NCI-H146 (cell line): ENCODE measurements around the gene BIRC5.

Source experiments
- DNase-seq: peaks from one replicate; lab custom pipeline; 2025; lab: John Stamatoyannopoulos, UW

BIRC5 gene

DNA sequence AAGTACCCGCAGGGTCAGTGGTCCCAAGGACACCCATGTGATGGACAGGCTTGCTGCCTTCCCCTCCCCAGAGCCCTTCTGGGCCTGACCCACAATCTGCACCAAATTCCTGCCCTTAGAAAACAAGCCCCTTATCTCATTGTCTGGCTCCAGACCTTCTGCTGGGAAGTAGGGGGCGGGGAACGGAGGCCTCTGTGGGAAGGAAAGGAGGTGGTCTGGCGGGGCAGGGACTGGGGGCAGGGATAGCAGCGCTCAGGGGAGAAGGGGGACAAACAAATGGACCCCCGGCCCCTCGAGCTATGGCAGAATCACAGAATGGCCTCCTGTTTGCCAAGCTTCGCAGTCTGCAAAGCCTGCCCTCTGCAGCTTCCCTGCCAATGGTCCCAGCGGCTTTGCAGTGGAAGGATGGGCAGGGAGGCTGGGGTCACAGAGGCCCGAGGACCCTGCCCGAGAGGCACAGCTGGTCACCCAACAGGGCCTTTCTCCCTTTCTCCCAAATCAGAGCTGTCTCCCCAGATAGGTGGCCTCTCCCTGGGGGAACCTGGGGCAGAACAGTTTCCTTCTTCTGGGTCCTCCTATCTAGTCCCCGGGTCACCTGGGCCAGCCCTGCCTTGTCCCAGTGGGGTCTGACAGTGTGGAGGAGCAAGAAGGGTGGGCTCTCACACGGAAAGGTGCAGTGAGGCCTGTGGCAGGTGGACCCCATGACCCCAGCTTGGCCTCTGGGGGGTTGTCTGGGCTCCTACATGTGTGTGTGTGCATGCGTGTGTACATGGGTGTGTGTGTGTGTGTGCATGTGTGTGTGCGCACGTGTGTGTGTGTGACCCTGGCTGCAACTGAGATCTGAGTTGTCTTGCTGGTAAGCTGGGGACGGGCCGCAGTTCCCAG is 42.9 kb downstream of the BIRC5 start:
- DNase-seq, result no peak

DNA sequence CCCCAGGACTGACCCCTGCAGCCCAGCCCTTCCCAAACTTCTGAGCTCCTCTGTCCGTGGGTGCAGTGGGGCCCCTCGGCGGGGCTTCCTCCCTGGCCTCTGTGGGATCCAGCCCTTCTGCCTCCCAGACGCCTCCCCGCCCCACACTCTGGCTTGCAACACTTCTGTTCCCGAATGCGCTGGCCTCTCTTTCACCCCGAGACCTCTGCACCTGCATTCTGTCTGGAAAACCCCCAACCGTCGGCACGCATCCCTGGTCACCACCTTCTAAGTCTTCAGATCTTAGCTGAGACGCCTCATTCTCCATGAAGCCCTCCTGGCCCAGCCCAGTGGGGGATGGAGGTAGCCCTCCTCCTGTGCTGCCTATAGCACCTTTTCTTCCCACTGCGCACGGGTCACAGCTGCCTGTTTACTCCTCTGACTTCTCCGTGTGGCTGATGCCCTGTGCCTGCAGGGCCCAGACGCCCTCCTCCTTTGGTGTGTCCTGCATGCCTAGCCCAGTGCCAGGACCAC is 43.8 kb downstream of the BIRC5 start:
- DNase-seq, result peak; percentile 44

DNA sequence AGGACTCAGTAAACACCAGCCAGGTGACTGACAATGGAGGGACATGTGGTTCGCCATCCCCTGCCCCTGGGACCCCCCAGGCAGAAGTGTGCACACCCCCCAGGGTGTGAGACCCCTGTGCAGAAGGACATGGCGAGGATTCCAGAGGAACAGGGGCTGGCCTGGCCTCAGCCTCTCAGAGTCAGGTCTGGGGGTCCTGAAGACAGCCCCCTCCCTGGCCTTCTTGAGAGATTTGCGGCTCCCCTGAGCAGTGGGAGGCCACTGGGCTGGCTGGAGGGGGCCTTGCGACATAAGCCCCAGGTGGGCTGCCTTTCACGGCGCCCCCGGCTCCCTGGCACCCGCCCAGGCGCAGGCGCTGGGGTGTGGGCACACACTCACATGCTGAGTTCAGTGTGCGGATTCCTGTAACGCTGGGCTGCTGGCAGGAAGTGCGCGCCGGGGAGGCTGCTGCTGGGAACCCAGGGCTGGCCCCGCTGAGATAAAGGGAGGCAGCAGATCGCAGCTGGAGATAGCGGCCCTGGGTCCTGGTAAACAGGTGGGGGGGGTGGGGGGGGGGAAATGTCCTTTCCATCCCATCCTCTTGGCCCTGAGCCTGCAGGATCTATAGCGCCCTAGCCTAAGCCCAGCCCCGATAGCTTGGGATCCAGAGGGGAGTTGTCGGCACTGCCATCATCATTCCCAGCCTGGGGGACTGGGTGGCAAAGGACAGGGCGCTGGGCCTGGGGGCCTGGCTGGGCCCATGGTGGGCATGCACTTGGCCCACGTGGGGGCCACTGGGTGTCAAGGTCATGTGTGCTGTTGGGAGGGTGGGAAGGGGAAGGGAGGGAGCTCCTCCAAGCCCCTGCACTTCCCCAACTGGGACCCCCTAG is 44.5 kb downstream of the BIRC5 start:
- peak; percentile 85 for DNase-seq

GRCh38 chr17:78259192-78259554 is 45.1 kb downstream of the BIRC5 start:
- peak; percentile 14 for DNase-seq

DNA sequence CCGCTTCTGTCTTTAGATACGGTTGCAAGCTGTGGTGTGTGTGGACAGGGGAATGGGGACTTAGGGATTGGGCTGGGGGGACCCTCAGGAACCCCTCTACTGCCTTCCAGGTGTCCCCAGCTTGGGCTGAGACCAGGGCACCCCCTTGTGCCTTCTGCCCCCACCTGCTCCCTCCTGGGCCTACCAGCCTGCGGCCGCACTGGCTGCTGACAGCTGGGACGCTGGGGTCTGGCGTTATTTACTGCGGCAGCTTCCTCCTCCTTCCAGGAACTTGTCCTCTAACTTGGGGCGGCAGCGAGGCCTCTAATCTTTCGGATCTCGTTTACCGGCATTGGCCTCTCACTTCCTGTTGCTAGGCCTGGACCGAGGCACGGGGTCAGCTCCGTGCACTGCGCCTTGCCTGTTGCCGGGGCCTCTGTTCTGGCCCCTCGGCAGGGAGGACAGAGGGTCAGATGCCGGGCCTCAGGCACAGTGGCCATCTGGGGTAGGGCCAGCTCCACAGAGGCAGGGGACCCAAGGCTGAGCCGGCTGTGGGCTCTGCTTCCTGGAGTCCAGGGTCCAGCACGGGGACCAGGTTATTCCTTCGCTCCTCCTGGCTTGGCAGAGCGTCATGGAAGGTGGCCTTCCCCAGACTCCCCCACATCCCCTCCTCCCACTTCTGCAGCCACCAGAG is 49.1 kb downstream of the BIRC5 start:
- no peak for DNase-seq

DNA sequence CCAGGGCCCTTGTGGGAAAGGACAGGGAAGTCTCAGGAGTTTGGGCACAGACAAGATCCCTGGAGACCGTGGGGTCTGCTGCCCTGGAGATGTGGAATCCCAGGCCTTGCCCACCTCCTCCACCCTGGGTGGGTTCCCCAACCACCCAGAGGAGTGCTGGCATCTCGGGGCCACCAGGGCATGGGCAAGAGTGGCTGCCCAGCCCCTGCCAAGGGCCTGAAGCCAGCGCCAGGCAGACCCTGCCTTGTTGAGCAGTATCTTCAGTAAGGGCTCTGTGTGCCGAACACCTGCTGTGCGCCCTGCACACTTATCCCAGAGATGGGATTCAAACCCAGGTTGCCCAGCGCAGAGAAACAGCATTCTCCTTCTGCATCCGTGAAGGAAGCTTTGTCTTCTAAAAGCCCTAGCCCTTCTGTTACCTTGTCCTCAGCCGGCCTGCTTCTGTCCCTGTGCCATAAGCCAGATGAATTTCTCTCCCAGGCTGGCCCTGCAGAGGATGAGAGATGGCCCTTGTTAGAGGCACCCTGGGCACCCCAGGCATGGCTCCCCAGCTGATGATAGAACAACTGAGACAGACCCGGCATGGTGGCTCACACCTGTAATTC is 49.8 kb downstream of the BIRC5 start:
- no peak for DNase-seq

GRCh38 chr17:78264590-78264989 is 50.5 kb downstream of the BIRC5 start:
- no peak for DNase-seq

DNA sequence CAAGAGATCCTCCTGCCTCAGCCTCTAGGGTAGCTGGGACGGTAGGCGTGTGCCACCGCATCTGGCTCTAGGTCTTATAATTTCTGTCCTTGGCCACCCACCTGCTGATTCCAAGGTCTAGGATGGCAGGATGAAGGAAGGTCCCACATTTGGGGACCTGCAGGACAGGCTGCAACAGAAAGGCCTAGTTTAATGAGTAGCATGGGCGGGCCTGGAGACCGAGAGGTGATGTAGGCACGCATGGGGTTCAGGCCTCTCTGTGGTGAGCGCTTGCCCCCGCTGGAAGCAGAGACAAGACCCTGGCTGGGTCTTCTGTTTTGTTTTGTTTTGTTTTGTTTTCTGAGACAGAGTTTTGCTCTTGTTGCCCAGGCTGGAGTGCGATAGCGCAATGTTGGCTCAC is 51.1 kb downstream of the BIRC5 start:
- no peak for DNase-seq

DNA sequence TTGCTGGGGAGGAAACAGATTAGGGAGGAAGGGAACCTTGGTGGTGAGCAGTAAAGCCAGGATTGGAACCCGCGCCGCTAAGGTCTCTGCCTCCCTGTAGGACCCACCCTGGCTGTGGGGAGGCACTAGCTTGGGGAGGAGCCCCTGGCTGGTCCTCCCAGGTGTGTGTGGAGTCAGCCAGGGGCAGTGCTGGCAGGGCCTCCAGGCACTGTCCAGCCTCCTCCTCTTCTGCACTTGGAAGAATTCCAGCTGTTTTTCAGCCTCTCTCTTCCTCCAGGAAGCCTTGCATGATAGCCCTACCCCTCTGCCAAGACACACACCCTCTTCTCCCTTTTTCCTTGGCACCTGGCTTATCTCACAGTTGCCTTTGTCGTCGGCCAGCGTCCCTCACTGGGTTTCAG is 52.2 kb downstream of the BIRC5 start:
- DNase-seq, result no peak

DNA sequence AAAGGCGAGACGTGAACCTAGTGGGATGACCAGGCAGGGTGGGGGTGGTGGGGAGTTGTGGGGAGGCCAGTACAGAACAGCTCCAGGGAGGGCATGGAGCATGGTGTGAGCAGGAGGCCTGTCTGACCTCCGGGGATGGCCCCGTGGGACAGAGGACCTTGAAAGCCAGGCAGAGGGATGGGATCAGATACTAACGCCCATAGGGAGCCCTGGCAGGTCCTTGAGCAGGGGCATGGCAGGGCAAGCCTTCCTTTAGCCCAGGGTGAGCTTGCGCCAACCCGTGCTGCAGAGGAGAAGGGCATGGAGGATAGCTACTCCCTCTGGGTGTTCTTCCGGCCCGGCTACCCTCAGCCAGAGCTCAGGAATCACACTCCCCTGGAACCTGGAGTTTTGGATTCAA is 52.7 kb downstream of the BIRC5 start:
- DNase-seq, result no peak

DNA sequence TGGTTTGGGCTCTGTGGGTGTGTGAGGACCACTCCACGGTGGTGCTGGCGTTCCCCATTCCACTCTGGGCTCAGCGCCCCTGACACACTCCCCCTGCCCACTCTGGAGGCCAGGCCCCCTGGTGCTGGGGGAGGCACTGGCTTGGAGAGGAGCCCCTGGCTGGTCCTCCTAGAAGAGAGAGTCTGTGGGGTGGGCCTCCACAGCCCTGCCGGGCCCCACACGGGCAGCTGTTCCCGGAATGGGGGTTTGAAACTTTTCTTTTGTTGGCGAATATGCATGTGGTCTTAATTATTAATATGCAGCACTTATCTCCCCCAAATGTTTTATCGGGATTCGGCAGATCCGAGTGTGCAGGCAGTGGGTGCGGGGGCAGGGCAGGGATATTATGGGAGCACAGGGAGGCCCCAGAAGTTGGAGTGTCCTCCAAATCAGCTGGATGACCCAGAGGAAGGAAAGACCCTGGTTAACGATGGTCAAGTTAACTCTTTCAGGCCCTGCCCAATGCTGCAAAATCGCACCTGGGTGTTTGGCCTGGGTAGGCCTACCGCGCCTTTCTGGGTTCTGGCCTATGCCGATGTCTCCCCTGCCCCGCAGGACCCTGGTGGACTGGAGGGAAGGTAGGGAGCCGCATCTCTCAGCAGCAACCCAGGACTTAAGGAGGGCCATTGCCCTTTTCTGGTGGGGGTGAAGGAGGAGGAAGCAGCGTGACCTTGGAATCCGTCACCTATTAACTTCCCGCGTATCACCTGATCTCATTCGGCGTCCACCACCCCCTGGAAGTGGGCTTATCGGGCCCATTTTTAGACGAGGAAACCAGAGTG is 53.4 kb downstream of the BIRC5 start:
- DNase-seq, result no peak

DNA sequence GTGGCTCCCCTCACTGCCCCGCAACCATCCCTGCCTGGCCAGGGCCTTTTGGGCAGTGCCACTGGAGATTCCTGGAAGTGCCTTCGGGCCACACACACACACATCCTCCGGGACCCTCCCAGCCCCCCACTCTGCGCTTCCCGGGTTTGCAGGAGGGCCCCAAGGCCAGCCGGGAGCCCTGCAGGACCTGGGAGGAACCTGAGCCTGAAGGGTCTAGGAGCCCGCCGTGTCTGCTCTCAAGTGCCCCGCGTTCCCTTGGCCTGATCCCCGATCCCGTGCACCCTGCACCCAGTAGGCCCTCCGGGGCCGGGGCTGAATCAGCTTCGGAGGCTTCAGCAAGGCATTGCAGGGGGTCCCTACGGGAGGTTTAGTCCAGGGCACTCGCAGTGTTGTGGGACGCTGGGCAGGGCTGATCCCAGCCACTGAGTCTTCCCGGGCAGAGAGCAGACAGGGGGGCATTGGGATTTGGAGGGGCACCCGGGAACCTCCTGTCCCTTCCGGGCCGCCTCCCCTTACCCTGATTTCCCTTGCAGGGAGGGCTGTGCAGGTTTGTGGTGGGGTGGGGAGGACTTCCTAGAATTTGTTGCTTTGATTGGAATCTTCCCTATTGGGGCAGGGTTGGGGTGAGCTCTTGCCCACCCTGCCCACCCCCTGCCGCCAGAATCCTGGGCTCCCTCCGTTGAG is 54.3 kb downstream of the BIRC5 start:
- no peak for DNase-seq

DNA sequence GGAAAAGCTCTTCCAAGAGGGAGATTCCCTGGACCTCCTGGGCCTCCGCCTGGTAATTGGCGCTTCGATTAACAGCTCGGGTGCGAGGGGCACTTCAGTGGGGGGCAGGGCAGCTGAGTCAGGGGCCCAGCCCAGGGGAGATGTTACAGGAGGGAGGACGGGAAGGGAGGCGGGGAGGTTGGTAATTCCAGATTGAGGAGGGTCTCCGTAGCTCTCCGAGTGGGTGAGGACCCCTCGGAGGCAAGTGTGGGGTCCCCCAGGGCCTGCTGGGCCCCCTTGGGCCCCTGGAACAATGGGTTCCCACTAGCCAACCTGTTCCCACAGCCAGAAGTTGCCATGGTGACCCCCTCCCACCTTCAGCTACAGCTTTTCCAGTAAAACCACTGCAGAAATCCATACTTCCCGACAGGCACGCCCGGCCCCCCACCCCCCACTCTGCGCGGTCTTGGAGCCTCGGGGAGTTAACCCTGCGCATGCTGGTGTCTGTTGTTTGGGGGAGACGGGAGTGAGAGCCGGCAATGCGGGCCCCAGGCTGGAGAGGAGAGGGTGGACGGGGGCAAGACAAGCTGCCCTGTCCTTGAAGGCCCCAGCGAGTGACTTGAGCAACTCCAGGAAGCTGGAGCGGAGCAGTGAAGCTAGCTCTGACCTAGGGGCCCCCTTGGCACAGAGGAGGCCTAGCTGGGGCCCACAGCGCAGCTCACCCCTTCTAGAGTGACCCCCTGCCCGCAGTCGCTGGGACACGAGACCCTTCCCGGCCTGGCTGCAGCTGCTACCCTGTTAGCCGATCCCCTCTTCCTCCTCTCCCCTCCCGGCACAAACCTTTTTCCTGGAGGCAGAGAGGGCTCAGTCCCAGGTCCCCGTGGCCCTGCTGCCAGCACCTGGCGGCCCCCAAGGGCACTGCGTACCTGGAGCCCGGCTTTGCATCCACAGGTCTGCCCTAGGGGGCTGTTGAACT is 55.2 kb downstream of the BIRC5 start:
- peak; percentile 21 for DNase-seq

DNA sequence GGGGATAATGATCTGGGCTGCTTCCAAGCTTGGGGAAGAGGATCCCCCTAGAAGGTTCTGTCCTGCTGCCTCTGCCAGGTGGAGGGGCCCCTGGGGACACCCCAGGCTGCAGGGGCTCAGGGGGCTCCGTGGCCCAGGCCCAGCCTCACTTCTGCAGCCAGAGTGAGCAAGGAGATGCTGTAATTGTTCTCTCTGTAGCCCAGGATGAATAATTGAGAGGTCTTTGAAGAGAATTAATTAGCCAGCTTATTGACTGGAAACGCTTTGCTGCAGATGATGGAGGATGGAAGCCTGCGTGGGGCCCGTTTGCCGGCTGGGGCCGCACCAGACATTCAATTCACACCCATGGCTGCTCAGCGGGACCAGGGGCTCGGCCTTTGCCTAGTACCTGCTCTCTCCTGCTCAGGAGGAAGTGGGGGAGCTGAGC is 55.9 kb downstream of the BIRC5 start:
- DNase-seq, result peak; percentile 44

DNA sequence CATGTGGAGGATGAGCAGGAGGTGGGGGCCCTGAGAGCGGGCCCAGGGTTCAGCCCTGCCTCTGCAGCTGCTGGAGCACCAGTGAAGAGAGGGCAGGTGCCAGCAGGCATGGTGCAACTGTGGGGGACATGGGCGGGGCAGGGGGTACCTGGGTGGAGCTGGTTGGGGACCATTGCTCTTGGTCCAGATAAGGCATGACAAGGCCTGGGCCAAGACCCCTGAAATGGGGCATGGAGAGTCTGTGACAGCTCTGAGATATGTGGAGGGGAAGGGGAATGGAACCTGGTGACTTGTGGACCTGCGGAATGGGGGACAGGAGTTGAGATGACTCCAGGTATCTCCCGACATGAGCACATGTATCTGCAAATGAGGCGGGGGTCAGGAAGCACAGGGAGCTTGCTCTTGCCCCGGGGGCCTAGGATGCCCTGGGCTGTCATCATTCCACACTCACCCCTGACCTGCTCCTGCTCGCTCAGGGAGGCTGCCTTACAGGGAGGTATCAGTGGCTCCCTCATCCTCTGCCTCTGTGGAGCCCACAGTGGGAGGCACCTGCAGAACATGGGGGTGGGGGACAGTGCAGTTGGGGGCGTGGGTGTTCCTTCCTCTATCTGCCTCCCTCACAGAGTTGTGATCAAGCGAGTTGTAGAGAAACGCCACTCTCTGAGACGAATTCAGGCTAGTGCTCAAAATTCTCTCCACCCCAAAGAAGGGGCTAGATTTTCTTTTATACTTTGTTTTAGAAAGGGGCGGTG is 57.5 kb downstream of the BIRC5 start:
- no peak for DNase-seq

DNA sequence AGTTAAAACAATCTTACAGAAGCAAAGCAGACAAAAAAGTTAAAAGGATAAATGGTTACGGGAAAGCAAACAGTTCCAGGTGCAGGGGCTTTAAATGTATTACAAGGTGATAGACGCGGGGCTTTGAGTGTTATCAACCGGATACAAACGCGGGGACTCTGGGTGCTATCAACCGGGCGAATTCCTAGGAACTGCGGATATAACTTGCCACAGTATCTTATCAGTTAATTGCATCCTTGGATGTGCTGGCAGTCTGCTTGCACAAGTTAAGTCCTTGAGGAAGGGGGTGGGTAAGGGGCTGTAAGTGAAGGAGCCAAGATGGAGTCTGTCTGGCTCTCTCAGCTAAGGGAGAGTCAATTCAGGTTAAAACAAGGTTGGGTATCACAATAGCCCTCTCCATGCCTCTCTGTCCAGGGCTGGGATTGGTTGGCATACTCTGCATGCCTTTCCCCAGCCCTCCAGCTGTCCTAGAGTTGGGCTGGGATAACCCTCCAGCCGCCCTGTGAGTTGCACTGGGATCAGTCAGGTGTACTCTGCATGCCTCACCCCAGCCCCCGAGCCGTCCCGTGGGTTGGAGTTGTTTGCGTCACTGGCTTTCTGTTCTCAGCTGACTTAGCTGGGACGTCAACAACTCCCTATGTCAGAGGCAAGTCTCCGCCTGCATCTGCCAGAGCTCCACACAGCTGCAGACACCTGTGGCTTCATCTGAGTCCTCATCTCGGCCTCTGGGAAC is 58.3 kb downstream of the BIRC5 start:
- DNase-seq, result peak; percentile 54

GRCh38 chr17:78272914-78273258 is 58.8 kb downstream of the BIRC5 start:
- no peak for DNase-seq

- DNase-seq, result no peak
Measured at GRCh38 chr17:78273813-78274212, 59.8 kb downstream of the BIRC5 start.
